Mesenteric fat pad (tissue), 1 donor: ENCODE results near the gene NOP9. TPM values are rescaled to one million over a fixed set of nuclear protein-coding genes. Genes with fewer than 3 reads are reported as not detected.
A peak's percentile ranks its signal among the peaks of the same experiment; 100 is the strongest.

Experiments
- DNase-seq: peaks from one replicate; pipeline ENCODE4 v3.0.0-alpha.2; 2020; ENCODE audit warnings: low spot score
- total RNA-seq: library from RNA; stranded (reverse); fragmentation: NEBNext Ultra II Directional; extraction: Animal tissue kit (Norgen Biotek cat#: 25700); gene quantifications from one replicate; pipeline ENCODE4 v1.2.1, GENCODE V29; 2021
- donor health status: DM: yes; HTN: yes; CAD: no.

The NOP9 gene
- total RNA-seq, 1 donor from 2014 or later, result 23.4 TPM

GRCh38 chr14:24263848-24264247, 35.8 kb upstream of the NOP9 start:
- DNase-seq, result no peak

GRCh38 chr14:24264298-24264697, 35.4 kb upstream of the NOP9 start:
- DNase-seq, result no peak

GRCh38 chr14:24266344-24267244, 33.1 kb upstream of the NOP9 start:
- DNase-seq, result no peak

- DNase-seq, result no peak
These were observed 32.1 kb upstream of the NOP9 start for GRCh38 chr14:24267516-24267915.

- DNase-seq, result no peak
These were observed 31.4 kb upstream of the NOP9 start for GRCh38 chr14:24268225-24268624.

- no peak for DNase-seq
These were observed 30.3 kb upstream of the NOP9 start for GRCh38 chr14:24269368-24269767.

- DNase-seq, result no peak
These were observed 29.6 kb upstream of the NOP9 start for GRCh38 chr14:24269910-24270536.

GRCh38 chr14:24270537-24271133, 29.0 kb upstream of the NOP9 start:
- no peak for DNase-seq

GRCh38 chr14:24271134-24271833, 28.4 kb upstream of the NOP9 start, which contains the start of gene RABGGTA:
TSS of gene RABGGTA (minus strand) at chr14:24271597. CDS start at chr14:24271115, 482 bp downstream.
- DNase-seq, result peak; percentile 94

- DNase-seq, result no peak
These were observed 27.8 kb upstream of the NOP9 start for GRCh38 chr14:24271834-24272263.

GRCh38 chr14:24272467-24272866, 27.2 kb upstream of the NOP9 start:
- DNase-seq, result no peak

GRCh38 chr14:24273422-24273998, 26.1 kb upstream of the NOP9 start:
- DNase-seq, result no peak

GRCh38 chr14:24274101-24274543, 25.5 kb upstream of the NOP9 start:
- DNase-seq, result no peak

- DNase-seq, result no peak
These were observed 22.6 kb upstream of the NOP9 start for GRCh38 chr14:24277071-24277470.

GRCh38 chr14:24277606-24278321, 21.9 kb upstream of the NOP9 start:
- DNase-seq, result no peak

GRCh38 chr14:24278424-24278823, 21.2 kb upstream of the NOP9 start:
- DNase-seq, result no peak

- DNase-seq, result no peak
These were observed 20.1 kb upstream of the NOP9 start for GRCh38 chr14:24279301-24280186.

GRCh38 chr14:24280797-24281460, 18.7 kb upstream of the NOP9 start:
- no peak for DNase-seq

- no peak for DNase-seq
These were observed 18.0 kb upstream of the NOP9 start for GRCh38 chr14:24281636-24282035.
